ENCODE results near the gene NKAIN2.
"Not testable (repeated sequence)": the region's sequence is repeated elsewhere in the genome, so short reads cannot be mapped to it uniquely, and the experiment has no call there.

The NKAIN2 gene

GRCh38 chr6:124659427-124659826 is 855.8 kb downstream of the NKAIN2 start:
- no peak for DNase-seq

DNA sequence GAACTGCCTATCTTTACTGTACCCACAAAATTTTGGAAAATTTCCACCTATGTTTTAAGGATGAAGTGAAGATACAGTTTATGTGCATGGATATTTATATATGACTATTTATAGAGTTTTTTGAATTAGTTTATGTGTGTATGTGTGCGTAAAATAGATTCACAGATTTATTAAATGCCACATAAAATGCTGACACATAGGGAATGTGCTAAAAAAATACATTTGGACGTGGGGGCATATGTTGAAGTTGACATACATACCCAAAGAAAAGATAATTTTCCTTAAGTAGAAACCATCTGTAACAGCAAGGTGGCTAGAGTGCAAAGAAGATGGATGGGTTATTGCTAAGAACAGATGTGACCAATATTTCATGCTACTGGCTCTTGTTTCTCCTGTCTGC is 856.5 kb downstream of the NKAIN2 start:
- no peak for DNase-seq

DNA sequence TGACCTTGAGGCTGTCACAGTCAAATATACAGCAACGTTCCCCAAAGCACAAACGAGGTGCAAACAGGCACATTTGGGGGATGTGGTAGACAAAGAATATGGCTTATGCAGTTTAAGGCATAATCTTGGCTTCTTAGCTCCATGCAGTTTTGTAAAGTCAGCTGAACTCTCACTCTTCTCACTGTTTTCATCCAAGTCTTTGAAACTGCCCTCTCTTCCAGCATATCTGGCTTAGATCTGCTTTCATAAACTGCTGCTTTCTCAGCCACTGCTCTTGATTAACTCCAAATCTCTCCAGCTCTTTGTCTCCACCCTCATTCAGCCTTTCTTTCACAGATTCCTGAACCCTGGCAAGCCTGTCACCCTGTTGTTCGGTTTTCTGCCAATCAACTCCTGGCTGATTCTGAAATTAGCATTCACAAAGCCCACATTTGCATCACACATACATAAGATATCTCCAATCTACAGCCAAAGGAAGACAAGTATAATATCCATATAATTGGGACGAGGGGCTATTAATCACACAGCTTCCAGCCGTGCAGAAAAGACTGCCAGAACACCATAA is 857.5 kb downstream of the NKAIN2 start:
- no peak for DNase-seq

DNA sequence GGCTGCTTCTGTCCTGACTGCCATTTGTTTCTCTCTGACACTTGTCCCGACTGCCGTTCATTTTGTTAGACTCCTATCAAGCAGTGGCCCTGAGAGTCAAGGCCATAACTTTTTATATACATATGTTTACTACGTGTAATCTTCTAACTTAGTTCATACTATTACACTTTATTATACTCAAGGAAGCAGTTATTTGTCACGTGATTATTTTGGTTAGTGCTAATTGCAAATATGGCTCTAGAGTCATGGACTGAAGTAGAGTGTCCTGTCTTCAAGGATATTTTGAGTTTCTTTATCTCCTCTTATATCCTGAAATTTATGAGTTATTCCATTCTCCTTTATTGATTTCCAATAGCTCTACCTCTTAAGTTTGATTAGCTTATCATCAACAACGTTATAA is 864.4 kb downstream of the NKAIN2 start:
- DNase-seq, result no peak

DNA sequence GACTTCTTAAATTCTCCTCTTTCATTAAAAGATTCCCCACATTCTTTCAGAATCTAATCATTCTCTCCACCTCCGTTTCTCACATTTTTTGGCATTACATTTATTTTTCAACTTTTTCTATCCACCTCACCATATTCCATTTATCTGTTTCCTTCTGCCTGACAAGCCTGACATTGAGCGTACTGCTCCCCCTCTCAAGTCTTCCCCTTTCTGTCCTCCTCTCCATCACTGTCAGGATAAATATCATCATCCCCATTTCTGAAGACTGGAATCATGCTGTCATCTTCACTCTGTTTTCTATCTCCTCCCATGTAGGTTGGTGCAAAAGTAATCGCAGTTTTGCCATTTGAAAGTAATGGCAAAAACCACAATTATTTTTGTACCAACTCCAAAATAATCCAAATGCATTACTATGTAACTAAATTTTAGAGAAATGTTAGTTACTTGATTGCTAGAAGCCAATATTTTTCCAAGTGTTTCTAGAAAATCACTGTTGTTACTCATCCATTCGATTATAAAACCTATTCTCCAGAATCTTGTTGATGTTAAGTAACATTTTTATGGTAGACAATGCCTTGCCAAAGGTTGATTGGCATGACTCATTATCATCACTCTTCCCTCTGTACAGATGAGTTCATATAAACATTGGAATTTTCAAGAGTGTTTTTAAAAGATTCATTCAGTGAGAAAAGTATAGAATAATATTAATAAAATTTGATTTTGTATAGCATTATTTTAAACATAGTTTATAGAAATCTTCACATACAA is 866.2 kb downstream of the NKAIN2 start:
- no peak for DNase-seq

DNA sequence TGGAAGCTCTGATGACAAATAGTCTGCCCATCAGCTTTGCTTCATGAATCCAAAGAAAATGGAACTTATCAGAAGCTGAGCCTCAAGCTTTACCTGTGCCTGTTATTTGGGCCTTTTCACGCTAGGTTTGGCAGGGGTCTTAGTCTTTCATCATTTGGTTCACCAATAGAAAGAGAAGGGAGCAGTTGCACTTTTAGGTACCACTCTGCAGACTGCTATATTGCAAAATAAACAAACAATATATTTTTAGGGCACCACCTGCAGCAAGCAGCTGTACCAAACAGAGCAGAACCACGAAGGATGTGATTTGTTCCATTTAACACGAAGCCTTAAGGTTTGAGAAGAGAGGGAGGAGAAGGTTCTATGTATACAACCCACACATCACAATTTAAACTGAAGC is 867.1 kb downstream of the NKAIN2 start:
- DNase-seq, result no peak

- DNase-seq, result no peak
These were observed 867.7 kb downstream of the NKAIN2 start for GRCh38 chr6:124671324-124671723.

- no peak for DNase-seq
These were observed 870.4 kb downstream of the NKAIN2 start for GRCh38 chr6:124674042-124674441.

GRCh38 chr6:124676033-124676432 is 872.4 kb downstream of the NKAIN2 start:
- DNase-seq, result no peak

- DNase-seq, result no peak
These were observed 874.2 kb downstream of the NKAIN2 start for GRCh38 chr6:124677874-124678273.

GRCh38 chr6:124679387-124679786 is 875.7 kb downstream of the NKAIN2 start:
- no peak for DNase-seq

GRCh38 chr6:124682751-124683150 is 879.1 kb downstream of the NKAIN2 start:
- DNase-seq, result no peak

DNA sequence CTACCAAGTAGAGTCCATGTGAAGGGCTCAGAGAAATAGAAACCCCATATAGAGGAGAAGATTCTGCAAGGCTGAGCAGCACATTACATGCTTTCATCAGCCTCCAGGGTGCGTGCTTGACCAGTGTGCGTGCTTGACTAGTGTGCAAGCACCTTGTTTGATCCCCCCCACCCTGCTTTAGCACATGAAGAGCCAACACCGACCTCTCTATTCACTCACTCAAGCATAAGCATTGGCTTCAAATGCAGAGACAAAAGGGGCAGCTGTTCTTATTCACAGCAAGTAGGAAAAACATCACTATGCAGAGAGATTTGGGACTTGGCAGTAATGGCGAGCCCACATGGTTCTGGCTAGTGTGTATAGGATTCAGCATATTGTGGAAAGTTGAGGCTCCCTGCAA is 879.8 kb downstream of the NKAIN2 start:
- no peak for DNase-seq

DNA sequence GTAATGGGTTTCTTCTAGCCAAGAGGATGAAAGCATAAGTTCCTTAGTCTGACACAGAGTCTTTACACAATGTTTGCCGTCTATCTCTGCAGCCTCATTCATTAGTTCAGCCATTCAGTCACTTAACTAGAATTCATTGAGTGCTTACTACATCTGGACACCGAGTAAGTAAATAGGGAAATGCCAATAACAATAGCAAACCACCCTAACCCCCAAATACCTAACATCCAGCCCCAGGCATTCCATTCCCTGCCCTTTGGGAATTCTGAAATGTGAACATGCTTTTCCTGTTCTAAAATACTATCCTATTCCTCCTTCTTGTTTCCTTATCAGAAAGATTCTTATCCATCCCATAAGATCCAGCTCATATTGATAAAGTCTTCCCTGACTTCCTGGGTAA is 881.0 kb downstream of the NKAIN2 start:
- no peak for DNase-seq

- DNase-seq, result no peak
These were observed 884.7 kb downstream of the NKAIN2 start for GRCh38 chr6:124688369-124688768.

GRCh38 chr6:124694139-124694705 is 890.6 kb downstream of the NKAIN2 start:
- no peak for DNase-seq

GRCh38 chr6:124699038-124699437 is 895.4 kb downstream of the NKAIN2 start:
- no peak for DNase-seq

GRCh38 chr6:124703541-124703940 is 899.9 kb downstream of the NKAIN2 start:
- DNase-seq, result no peak

DNA sequence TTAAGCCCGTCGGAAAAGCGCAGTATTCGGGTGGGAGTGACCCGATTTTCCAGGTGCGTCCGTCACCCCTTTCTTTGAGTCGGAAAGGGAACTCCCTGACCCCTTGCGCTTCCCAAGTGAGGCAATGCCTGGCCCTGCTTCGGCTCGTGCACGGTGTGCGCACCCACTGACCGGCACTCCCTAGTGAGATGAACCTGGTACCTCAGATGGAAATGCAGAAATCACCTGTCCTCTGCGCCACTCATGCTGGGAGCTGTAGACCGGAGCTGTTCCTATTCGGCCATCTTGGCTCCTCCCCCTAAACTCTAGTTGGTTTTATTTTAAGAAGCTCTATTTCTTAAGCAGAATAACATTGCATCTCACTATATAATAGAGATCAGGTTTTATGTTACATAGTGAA is 908.9 kb downstream of the NKAIN2 start:
- not testable (repeated sequence) for DNase-seq

DNA sequence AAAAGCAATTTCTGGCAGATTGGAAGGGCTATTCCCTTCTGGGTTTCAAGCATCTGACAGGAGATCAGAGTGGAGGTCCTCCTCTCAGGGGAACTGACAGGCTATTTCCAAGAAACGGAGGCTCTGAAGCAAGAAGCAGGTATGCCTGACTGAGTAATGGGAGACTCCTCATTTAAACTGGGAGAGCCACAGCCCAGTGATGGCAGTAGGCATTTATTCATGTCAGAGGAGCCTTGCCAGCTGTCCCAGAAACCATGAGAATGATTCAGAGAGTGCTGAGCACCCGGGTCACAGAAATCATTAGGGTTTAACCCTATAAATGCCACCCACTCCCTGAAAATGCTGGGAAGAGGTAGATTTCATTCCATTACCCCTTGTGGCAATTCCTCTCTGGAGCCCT is 911.1 kb downstream of the NKAIN2 start:
- DNase-seq, result no peak

GRCh38 chr6:124719913-124720312 is 916.2 kb downstream of the NKAIN2 start:
- DNase-seq, result no peak

DNA sequence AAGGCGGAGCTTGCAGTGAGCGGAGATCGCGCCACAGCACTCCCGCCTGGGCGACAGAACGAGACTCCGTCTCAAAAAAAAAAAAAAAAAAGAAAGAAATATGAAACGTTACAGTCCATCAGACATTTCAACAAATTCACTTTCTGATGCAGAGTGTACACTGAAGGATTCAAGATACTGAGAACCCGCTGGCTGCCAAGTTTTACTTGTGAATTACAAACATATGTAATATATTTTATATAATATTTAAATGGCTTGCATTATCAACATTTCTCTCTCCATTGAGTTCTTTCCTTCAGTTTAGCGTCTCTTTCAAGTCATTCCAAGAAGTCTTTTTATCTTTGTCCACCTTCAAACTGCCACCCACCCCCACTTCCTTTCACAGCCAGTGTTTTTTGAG is 917.7 kb downstream of the NKAIN2 start:
- DNase-seq, result no peak

GRCh38 chr6:124722141-124722878 is 918.6 kb downstream of the NKAIN2 start:
- DNase-seq, result no peak

DNA sequence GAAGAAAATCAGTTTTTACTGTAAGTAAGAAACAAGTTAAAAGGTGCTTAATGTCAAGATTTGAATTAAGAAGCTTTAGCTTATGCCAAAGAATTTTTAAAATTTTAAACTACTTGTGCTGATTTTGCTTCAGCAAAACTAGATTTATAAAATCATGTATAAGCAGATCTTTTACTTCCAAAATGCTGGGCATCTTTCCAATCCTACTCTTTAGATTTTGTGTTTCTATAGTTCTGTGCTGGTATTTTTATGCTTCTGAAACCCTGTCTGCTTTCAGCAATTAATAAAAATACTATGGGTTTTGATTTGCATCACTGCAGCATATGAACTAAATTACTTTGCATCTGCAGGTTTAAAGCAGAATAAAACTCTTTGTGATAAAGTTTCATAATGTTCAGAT is 920.0 kb downstream of the NKAIN2 start:
- DNase-seq, result no peak
